ENCODE data around the gene RNU1-3. TPM values are rescaled to one million over a fixed set of nuclear protein-coding genes. Genes with fewer than 3 reads are reported as not detected.
"Not testable (repeated sequence)": the region's sequence is repeated elsewhere in the genome, so short reads cannot be mapped to it uniquely, and the experiment has no call there.

Gene RNU1-3
- total RNA-seq, 1 donor from 2014 or later, result 5,258 TPM

GRCh38 chr1:16656981-16657683 is 9.6 kb downstream of the RNU1-3 start:
- not testable (repeated sequence) for DNase-seq (ENCODE audit: low read depth in 2 of 2)

GRCh38 chr1:16656574-16656973 is 10.2 kb downstream of the RNU1-3 start:
- DNase-seq (ENCODE audit: low read depth in 2 of 2), result not testable (repeated sequence)

- not testable (repeated sequence) for DNase-seq (ENCODE audit: low read depth in 2 of 2)
Observed at GRCh38 chr1:16651560-16651959, 15.2 kb downstream of the RNU1-3 start.

DNA sequence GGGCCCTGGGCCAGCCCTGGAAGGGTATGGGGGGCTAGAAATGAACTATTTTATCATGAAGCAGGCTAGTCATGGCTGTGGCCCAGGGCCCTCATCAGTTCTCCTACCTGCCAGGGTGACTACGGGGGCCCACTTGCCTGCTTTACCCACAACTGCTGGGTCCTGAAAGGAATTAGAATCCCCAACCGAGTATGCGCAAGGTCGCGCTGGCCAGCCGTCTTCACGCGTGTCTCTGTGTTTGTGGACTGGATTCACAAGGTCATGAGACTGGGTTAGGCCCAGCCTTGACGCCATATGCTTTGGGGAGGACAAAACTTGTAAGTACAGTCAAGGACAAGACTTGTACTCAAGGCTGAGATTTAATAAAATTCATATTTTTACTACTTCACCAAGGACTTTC is 16.8 kb downstream of the RNU1-3 start:
- not testable (repeated sequence) for DNase-seq (ENCODE audit: low read depth in 2 of 2)

- DNase-seq (ENCODE audit: low read depth in 2 of 2), result not testable (repeated sequence)
Observed at GRCh38 chr1:16649390-16649789, 17.4 kb downstream of the RNU1-3 start.

- DNase-seq (ENCODE audit: low read depth in 2 of 2), result not testable (repeated sequence)
Observed at GRCh38 chr1:16648756-16649155, 18.0 kb downstream of the RNU1-3 start.

- not testable (repeated sequence) for DNase-seq (ENCODE audit: low read depth in 2 of 2)
Observed at GRCh38 chr1:16648250-16648649, 18.5 kb downstream of the RNU1-3 start.

DNA sequence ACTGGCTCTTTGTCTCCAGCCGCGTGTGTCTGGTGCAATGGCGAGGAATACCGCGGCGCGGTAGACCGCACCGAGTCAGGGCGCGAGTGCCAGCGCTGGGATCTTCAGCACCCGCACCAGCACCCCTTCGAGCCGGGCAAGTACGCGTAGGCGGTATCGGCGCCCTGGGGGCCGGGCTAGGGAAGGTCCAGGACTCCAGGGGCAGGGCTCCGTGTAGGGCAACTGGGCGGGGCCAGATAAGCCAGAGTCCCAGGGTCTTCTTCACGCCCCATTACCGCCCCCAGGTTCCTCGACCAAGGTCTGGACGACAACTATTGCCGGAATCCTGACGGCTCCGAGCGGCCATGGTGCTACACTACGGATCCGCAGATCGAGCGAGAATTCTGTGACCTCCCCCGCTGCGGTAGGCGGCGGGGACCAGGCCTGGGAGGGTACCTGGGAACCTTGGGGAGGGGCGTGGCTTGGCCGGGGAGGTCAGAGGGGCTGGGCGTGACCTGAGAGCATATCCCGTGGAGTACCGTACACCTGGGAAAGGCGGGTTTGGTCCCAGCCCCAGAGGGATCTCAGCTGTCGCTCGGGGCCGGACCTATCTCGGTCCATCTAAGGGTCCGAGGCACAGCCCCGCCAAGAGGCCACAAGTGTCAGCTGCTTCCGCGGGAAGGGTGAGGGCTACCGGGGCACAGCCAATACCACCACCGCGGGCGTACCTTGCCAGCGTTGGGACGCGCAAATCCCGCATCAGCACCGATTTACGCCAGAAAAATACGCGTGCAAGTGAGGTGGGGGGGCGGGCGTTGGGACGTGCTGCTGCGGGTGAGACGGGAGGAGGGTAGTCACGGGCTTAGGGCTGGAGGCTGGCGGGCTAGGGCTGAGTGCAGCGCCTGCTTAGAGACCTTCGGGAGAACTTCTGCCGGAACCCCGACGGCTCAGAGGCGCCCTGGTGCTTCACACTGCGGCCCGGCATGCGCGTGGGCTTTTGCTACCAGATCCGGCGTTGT is 19.3 kb downstream of the RNU1-3 start:
- not testable (repeated sequence) for DNase-seq (ENCODE audit: low read depth in 2 of 2)

DNA sequence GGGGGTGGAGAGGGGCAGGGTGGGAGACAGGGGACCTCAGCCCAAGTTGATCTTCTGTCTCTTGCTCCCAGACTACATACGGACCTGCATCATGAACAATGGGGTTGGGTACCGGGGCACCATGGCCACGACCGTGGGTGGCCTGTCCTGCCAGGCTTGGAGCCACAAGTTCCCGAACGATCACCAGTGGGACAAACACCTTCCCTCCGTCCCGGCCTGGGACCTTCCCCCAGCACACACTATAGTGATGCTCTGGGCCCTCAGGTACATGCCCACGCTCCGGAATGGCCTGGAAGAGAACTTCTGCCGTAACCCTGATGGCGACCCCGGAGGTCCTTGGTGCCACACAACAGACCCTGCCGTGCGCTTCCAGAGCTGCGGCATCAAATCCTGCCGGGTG is 20.0 kb downstream of the RNU1-3 start:
- not testable (repeated sequence) for DNase-seq (ENCODE audit: low read depth in 2 of 2)

- not testable (repeated sequence) for DNase-seq (ENCODE audit: low read depth in 2 of 2)
Observed at GRCh38 chr1:16646061-16646664, 20.6 kb downstream of the RNU1-3 start.

DNA sequence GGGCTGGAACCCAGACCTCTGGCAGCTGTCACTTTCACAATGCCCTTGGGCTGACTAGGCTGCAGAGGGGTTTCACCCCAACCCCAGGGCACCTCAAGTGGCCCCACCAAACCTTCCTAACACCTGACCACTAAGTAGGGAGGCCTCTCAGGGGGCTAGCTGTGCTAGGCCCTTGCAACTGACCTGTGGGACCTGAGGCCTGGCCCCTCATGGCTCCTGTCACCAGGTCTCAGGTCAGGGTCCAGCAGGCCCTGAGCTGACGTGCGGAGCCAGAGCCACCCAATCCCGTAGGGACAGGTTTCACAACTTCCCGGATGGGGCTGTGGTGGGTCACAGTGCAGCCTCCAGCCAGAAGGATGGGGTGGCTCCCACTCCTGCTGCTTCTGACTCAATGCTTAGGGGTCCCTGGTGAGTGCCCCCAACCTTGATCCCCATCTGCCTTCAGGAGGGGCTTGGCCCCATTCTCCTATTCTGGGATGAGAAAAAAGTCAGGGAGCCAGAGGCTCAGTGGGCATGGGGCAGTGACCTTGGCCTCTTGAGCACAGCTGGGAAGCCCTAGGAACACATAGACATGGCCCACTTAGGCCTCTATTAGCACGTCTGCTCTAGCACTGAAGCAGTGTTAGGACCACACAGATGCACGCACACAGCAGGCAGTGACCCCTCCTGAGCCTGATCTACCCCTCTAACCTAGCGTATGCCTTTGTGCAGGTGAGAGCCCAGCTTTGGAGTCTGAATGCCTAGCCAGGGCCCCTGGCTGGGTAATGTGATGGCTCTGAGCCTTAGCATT is 21.3 kb downstream of the RNU1-3 start:
- not testable (repeated sequence) for DNase-seq (ENCODE audit: low read depth in 2 of 2)

GRCh38 chr1:16644482-16645270 is 22.1 kb downstream of the RNU1-3 start:
- peak; percentile 97 to 98 for DNase-seq (ENCODE audit: low read depth in 2 of 2)

DNA sequence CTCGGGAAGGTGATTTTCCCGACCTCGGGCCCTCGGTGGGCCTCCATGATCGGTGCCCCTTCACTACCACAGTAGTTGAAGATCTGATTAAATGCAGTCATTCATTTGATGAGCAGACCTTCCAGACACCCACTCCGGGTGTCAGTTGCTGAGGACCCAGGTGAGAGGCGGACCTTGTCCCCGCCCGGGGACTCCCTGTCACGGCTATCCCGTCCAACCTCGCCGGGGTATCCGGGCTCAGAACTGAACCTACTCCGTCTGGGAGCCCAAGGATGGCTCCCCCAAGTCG is 22.6 kb downstream of the RNU1-3 start:
- peak in 1 of 2 donors; percentile 27 for DNase-seq (ENCODE audit: low read depth in 2 of 2)

DNA sequence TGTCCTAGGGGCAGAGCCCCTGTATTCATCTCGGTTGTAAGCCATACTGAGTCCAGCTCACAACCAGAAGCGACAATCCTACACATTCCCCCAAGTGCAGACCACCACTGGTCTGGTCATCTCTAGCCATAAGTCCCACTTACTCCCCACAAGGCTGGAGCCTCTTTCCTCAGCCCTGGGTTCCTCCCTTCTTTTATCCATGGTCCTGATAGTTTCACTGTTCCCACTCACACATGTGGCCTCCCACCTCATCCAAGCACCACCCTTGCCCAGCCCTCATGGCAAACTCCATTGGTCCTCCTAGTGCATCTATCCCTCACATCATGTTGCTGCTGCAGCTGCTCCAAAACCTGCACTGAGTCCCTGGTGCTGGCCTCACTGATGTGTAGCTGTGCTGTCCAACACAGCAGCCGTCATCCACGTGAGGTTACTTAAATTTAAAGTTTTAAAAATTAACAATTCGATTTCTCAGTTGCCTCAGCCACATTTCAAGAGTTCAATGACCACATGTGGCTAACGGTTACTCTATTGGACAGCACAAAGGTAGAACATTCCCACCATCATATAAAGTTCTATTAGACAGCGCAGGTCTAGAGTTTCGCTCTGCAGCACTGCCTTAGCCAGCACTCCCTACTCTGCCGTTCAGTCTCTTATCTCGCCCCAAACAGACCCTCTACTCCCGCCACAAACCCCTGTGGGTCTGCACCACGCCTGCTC is 23.1 kb downstream of the RNU1-3 start:
- peak in 1 of 2 donors; percentile 33 for DNase-seq (ENCODE audit: low read depth in 2 of 2)

GRCh38 chr1:16643001-16643411 is 23.7 kb downstream of the RNU1-3 start:
- DNase-seq (ENCODE audit: low read depth in 2 of 2), result not testable (repeated sequence)

DNA sequence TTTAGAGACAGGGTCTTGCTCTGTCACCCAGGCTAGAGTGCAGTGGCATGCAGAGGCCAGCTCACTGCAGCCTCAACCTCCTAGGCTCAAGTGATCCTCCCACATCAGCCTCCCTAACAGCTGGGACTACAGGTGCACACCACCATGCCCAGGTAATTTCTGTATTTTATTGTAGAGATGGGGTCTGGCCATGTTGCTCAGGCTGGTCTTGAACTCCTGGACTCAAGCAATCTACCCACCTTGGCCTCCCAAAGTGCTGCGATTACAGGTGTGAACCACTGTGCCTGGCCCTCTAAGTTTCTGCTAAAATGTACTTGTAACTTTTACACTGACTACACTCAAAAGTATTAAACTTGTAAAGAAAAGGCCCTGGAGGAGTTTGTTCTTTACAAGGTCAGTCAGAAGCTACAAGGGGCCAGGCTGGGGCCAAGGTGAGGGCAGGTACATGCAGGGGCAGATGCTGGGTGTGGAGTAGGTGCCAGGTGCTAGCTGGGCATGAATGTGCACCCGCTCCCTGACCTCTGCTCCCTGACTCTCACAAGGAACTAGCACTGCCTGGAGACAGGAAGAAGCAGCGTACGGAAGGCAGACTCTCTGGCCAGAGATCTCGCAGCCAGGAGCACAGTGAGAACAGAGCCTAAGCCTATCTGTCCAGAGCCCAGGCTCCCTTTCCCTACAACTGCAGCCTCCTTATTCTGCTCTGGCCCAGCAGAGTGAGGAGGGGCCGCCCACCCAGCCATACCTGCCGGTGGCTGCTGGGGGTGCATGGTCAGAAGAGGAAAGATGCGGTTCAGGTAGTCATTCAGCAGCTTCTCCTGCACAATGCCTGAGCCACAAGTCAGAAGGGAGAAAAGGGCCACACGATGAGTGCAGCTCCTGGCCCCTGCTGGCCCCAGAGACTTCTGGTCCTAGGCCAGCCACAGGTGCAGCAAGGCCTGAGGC is 24.5 kb downstream of the RNU1-3 start:
- not testable (repeated sequence) for DNase-seq (ENCODE audit: low read depth in 2 of 2)

- not testable (repeated sequence) for DNase-seq (ENCODE audit: low read depth in 2 of 2)
Observed at GRCh38 chr1:16641159-16641975, 25.4 kb downstream of the RNU1-3 start.

All from lung microvascular endothelial cell (primary cell).